Osteocyte (in vitro differentiated cells): Measurements from ENCODE around the gene CDC34. TPM values are rescaled to one million over a fixed set of nuclear protein-coding genes. Genes with fewer than 3 reads are reported as not detected.

ENCODE experiments used
- DNase-seq: peaks from one replicate; pipeline ENCODE4 v3.0.0; 2021; ENCODE audit warnings: mixed read lengths; ENCODE audit not compliant: unreplicated experiment; ENCODE audit errors: extremely low spot score
- H3K27ac Mint-ChIP-seq: one replicate; pipeline ENCODE4 v1.8.0; 2021; ENCODE audit warnings: mild to moderate bottlenecking, mixed read lengths; ENCODE audit not compliant: unreplicated experiment
- H3K27me3 Mint-ChIP-seq: one replicate; pipeline ENCODE4 v1.8.0; 2021; ENCODE audit warnings: mixed read lengths; ENCODE audit not compliant: unreplicated experiment
- H3K36me3 Mint-ChIP-seq: one replicate; pipeline ENCODE4 v1.8.0; 2021; ENCODE audit warnings: mixed read lengths; ENCODE audit not compliant: unreplicated experiment
- H3K4me1 Mint-ChIP-seq: one replicate; pipeline ENCODE4 v1.8.0; 2021; ENCODE audit warnings: mixed read lengths; ENCODE audit not compliant: unreplicated experiment
- H3K4me3 Mint-ChIP-seq: one replicate; pipeline ENCODE4 v1.8.0; 2021; ENCODE audit warnings: mild to moderate bottlenecking, moderate library complexity, mixed read lengths; ENCODE audit not compliant: unreplicated experiment
- H3K9me3 Mint-ChIP-seq: one replicate; pipeline ENCODE4 v1.8.0; 2021; ENCODE audit warnings: mixed read lengths; ENCODE audit not compliant: unreplicated experiment
- CTCF ChIP-seq: fragments of 200-600 bp; sonication (generic); IDR thresholded peaks from 2 replicates; pipeline ENCODE4 v1.5.0; 2021; ENCODE audit warnings: antibody characterized with exemption, mild to moderate bottlenecking, moderate library complexity
- total RNA-seq: library from RNA; stranded (reverse); gene quantifications from 2 replicates; pipeline ENCODE4 v1.2.1, GENCODE V29; 2021

Gene CDC34
- total RNA-seq, 1 donor from 2014 or later: 65.3 TPM

- TF ChIP-seq CTCF: no peak
- Mint-ChIP-seq H3K4me1 (peaks cover 26% of the 10 kb centered on the region), H3K36me3 (peaks cover 6% of the 10 kb centered on the region), H3K27me3 (no peaks in the 10 kb centered on the region), H3K9me3 (no peaks in the 10 kb centered on the region), H3K27ac (no peak overlapping the region), H3K4me3 (no peak overlapping the region)
- no peak for DNase-seq
Measured at GRCh38 chr19:580274-580835, 48.8 kb downstream of the CDC34 start.

GRCh38 chr19:581399-582111 lies 50.0 kb downstream of the CDC34 start:
- TF ChIP-seq CTCF: no peak
- Mint-ChIP-seq H3K4me3 (no peak overlapping the region), H3K36me3 (peaks cover 6% of the 10 kb centered on the region), H3K27me3 (no peaks in the 10 kb centered on the region), H3K4me1 (peaks cover 23% of the 10 kb centered on the region), H3K9me3 (no peaks in the 10 kb centered on the region), H3K27ac (no peak overlapping the region)
- DNase-seq: no peak

- no peak for DNase-seq
- Mint-ChIP-seq H3K4me3 (no peak overlapping the region), H3K27me3 (no peaks in the 10 kb centered on the region), H3K36me3 (peaks cover 6% of the 10 kb centered on the region), H3K27ac (no peak overlapping the region), H3K9me3 (no peaks in the 10 kb centered on the region), H3K4me1 (peaks cover 18% of the 10 kb centered on the region)
- no peak for TF ChIP-seq CTCF
Measured at GRCh38 chr19:582497-583197, 51.1 kb downstream of the CDC34 start.

- H3K4me1 Mint-ChIP-seq: peaks cover 23% of the 10 kb centered on the region
- TF ChIP-seq CTCF: no peak
- no peaks in the 10 kb centered on the region for H3K9me3 Mint-ChIP-seq
- no peak overlapping the region for H3K4me3 Mint-ChIP-seq
- H3K27me3 Mint-ChIP-seq: no peaks in the 10 kb centered on the region
- H3K36me3 Mint-ChIP-seq: peaks cover 6% of the 10 kb centered on the region
- DNase-seq: no peak
- no peak overlapping the region for H3K27ac Mint-ChIP-seq
Measured at GRCh38 chr19:583198-583967, 51.8 kb downstream of the CDC34 start.

- H3K9me3 Mint-ChIP-seq: no peaks in the 10 kb centered on the region
- peaks cover 28% of the 10 kb centered on the region for H3K4me1 Mint-ChIP-seq
- no peak overlapping the region for H3K4me3 Mint-ChIP-seq
- peaks cover 6% of the 10 kb centered on the region for H3K36me3 Mint-ChIP-seq
- H3K27ac Mint-ChIP-seq: no peak overlapping the region
- TF ChIP-seq CTCF: no peak
- H3K27me3 Mint-ChIP-seq: no peaks in the 10 kb centered on the region
- no peak for DNase-seq
Measured at GRCh38 chr19:583968-584239, 52.3 kb downstream of the CDC34 start.
